HG03575 (cell line): ENCODE data around the gene PARP14.
A peak's percentile ranks its signal among the peaks of the same experiment; 100 is the strongest.
"Not testable (repeated sequence)": the region's sequence is repeated elsewhere in the genome, so short reads cannot be mapped to it uniquely, and the experiment has no call there.

ENCODE experiments used
- ATAC-seq: cut with Tn5 transposase; IDR thresholded peaks from one replicate; pipeline ENCODE4 v1.9.1; 2021; ENCODE audit not compliant: unreplicated experiment, insufficient number of reproducible peaks, low FRiP score; ENCODE audit errors: extremely low read depth

The PARP14 gene

GRCh38 chr3:122671553-122671952, 9.1 kb upstream of the PARP14 start:
- ATAC-seq = no peak

- ATAC-seq = no peak
Observed at GRCh38 chr3:122674339-122674738, 6.3 kb upstream of the PARP14 start.

GRCh38 chr3:122676759-122677158, 3.9 kb upstream of the PARP14 start:
- no peak for ATAC-seq

GRCh38 chr3:122677216-122677615, 3.4 kb upstream of the PARP14 start:
- ATAC-seq = no peak

- no peak for ATAC-seq
Observed at GRCh38 chr3:122678506-122678905, 2.1 kb upstream of the PARP14 start.

GRCh38 chr3:122679085-122679881, 1.4 kb upstream of the PARP14 start:
- no peak for ATAC-seq

- ATAC-seq = no peak
Observed at GRCh38 chr3:122679882-122680474, 661 bp upstream of the PARP14 start.

GRCh38 chr3:122681284-122681973, 790 bp downstream of the PARP14 start:
- no peak for ATAC-seq

- no peak for ATAC-seq
Observed at GRCh38 chr3:122681974-122682409, 1.4 kb downstream of the PARP14 start.

GRCh38 chr3:122682778-122683411, 2.3 kb downstream of the PARP14 start:
- not testable (repeated sequence) for ATAC-seq

- ATAC-seq = no peak
Observed at GRCh38 chr3:122687298-122687697, 6.7 kb downstream of the PARP14 start.

GRCh38 chr3:122688996-122689395, 8.4 kb downstream of the PARP14 start:
- ATAC-seq = no peak

- no peak for ATAC-seq
Observed at GRCh38 chr3:122689587-122689986, 8.9 kb downstream of the PARP14 start.

GRCh38 chr3:122690096-122690495, 9.5 kb downstream of the PARP14 start:
- no peak for ATAC-seq

GRCh38 chr3:122691195-122691594, 10.6 kb downstream of the PARP14 start:
- peak; percentile 36 for ATAC-seq

GRCh38 chr3:122692674-122693073, 12.0 kb downstream of the PARP14 start:
- ATAC-seq = no peak

GRCh38 chr3:122694966-122695365, 14.3 kb downstream of the PARP14 start:
- ATAC-seq = no peak

GRCh38 chr3:122695927-122696561, 15.4 kb downstream of the PARP14 start:
- no peak for ATAC-seq

GRCh38 chr3:122697952-122698620, 17.4 kb downstream of the PARP14 start:
- peak; percentile 52 for ATAC-seq
